AG20443 (cell line): Measurements from ENCODE around the gene SAMD15.
"Not testable (repeated sequence)": the region's sequence is repeated elsewhere in the genome, so short reads cannot be mapped to it uniquely, and the experiment has no call there.

ENCODE experiments used
- DNase-seq: peaks from one replicate; pipeline ENCODE4 v3.0.0; 2012; ENCODE audit warnings: low spot score, mixed read lengths

The SAMD15 gene

GRCh38 chr14:77375973-77376770, 1.0 kb upstream of the SAMD15 start:
- no peak for DNase-seq

DNA sequence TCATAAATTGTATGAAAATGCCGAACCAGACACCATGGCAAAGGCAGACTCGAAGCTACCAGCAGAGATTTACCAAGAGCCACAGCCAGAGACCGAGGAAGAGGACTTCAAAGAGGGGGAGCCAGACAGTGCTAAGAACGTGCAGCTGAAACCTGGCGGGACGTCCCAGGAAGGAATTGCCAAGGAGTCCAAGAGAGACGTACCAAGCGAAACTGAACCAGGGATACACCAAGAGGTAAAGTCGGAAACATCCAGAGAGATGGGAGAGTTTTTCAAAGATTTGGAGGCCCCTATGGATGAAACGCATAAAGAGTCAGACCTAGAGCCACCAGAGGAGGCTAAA, 294 bp downstream of the SAMD15 start:
- DNase-seq = no peak

DNA sequence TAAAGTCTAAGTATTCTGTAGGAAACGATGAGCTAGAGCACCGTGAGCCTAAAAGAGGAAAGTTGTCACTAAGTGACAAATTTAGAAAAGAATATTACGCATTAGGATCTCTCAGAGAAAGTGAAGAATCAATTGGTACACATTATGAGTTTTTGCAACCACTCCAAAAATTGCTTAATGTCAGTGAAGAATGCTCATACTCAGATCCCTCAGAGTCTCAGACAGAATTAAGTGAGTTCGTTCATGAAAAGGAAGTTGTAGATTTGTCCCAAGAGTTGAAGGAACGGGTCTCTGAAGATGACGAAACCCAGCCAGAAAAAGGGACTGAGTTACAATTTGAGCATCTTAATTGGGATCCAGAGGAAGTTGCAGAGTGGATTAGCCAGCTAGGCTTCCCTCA, 1.5 kb downstream of the SAMD15 start:
- DNase-seq = no peak

- DNase-seq = no peak
Observed at GRCh38 chr14:77390188-77390587, 13.0 kb downstream of the SAMD15 start.

- DNase-seq = no peak
Observed at GRCh38 chr14:77400216-77400615, 23.0 kb downstream of the SAMD15 start.

GRCh38 chr14:77403768-77404167, 26.6 kb downstream of the SAMD15 start:
- no peak for DNase-seq

GRCh38 chr14:77406086-77406485, 28.9 kb downstream of the SAMD15 start:
- no peak for DNase-seq

DNA sequence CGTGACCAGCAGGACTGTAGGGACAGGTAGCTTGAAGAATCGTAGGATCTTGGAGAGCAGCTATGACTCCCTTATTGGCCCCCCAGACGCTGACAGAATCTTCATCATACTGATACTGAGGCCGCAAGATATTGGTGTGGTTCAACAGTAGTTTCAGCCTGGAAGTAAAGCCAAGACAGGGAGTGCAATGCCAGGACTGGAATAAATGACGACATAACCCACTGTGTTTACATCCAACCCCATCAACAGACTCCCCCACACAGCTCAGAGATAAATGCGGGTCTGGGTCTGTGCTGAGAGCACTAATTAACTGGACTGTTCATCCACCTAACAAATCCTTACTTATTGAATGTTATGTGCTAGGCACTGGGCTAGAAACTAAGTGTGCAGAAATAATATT, 29.5 kb downstream of the SAMD15 start:
- no peak for DNase-seq

DNA sequence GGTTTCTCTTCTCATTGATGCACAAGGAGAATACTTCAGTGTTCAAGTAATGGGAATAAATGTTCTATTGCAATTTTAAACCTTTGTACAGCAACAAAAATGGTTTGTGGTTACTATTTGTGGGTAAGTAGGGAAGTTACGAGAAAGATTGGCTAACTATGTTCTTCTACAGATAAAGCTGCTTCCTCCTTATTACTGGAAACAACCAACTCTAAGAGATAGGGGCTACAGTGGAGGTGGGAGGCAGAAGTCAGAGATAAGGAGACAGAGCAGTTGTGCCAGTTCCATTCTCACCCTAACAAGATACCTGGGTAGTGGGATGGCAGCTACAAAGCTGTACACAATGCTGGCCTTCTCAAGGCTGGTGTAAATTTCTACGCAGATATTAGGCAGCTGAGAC, 30.0 kb downstream of the SAMD15 start:
- no peak for DNase-seq

DNA sequence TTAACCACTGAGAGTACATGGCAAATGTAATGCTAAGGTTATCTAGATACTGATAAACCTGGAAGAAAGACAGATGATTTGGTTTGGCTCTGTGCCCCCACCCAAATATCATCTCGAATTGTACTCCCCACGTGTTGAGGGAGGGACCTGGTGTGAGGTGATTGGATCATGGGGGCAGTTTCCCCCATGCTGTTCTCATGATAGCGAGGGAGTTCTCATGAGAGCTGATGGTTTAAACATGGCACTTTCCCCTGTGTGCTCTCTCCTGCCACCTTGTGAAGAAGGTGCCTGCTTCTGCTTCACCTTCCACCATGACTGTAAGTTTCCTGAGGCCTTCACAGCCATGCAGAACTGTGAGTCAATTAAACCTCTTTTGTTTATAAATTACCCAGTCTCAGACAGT, 32.0 kb downstream of the SAMD15 start:
- DNase-seq = no peak

DNA sequence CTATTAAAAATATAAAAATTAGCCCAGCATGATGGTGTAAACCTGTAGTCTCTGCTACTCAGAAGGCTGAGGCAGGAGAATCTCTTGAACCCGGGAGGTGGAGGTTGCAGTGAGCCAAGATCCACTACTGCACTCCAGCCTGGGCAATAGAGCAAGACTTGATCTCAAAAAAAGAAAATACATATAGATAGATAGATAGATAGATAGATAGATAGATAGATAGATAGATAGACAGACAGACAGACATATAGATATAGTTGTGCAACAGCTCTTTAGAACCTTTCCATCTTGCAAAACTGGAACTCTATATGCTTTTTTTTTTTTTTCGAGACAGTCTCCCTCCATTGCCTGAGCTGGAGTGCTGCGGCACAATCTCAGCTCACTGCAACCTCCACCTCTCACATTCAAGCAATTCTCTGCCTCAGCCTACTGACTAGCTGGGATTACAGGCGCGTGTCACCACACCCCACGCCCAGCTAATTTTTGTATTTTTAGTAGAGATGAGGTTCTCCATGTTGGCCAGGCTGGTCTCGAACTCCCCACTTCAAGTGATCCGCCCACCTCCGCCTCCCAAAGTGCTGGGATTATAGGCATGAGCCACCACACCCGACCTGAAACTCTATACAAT, 38.3 kb downstream of the SAMD15 start:
- DNase-seq = not testable (repeated sequence)

DNA sequence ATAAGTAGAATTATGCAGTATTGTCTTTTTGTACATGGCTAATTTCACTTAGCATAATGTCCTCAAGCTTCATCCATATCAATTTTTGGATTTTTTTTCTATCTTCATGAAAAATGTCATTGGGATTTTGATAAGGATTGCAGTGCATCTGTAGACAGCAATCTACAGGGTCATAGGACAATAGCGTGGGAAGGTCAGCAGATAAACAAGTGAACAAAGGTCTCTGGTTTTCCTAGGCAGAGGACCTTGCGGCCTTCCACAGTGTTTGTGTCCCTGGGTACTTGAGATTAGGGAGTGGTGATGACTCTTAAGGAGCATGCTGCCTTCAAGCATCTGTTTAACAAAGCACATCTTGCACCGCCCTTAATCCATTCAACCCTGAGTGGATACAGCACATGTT, 38.9 kb downstream of the SAMD15 start:
- DNase-seq = not testable (repeated sequence)

DNA sequence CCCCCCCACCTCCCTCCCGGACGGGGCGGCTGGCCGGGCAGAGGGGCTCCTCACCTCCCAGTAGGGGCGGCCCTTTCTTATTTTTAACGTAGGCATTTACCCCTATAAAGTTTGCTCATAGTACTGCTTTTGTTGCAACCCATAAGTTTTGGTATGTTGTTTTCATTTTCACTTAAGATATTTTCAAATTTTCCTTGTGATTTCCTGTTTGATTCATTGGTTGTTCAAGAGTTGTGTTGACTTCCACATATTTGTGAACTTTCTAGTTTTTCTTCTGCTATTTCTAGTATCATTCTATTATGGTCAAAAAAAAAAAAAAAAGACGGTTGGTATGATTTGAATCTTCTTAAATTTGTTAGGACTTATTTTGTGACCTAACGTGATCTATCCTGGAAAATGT, 39.7 kb downstream of the SAMD15 start:
- no peak for DNase-seq

GRCh38 chr14:77421201-77421600, 44.0 kb downstream of the SAMD15 start:
- DNase-seq = no peak

DNA sequence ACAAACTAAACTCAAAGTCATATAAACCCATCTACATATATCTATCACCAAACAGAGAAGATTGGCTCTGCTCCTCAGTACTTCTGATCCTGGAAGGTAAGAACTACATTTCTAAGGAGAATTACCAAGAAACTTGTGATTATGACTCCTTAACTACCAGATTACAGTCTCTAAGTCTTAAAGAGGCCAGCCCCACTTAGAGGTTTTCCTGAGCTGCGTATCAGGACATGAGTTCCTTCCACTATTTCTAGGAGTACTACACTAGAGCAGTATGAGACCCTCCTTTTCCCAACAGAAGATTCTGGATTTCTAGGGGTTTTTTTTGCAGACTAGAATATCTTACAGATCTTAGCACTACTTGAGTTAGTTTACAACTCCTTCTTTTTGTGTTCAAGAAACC, 46.2 kb downstream of the SAMD15 start, which contains the start of gene NOXRED1:
TSS of gene NOXRED1 (minus strand) at position 101 of the 400 bp plus-strand sequence. CDS start 634 bp downstream, outside the sequence.
- no peak for DNase-seq

DNA sequence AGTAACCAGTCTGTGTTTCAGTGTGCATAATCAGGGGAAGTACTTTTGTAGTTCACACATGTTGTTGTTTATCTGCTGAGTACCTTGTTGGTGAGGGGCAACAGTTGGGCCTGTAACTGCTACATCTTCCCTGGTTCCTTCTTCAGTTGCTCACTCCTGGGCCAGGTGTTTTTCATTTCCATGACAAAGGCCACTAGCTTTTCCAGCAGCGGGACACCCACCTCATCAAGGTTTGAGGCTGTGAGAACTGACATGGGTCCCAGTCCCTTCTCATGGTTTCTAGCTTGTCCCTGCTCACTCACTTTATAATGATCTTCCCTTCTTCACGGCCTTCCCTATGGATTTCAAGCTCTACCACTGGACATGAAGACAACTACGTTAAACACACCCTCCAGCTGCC, 47.7 kb downstream of the SAMD15 start:
- no peak for DNase-seq

- DNase-seq = no peak
Observed at GRCh38 chr14:77426396-77426795, 49.2 kb downstream of the SAMD15 start.

- no peak for DNase-seq
Observed at GRCh38 chr14:77436042-77436441, 58.9 kb downstream of the SAMD15 start.

- no peak for DNase-seq
Observed at GRCh38 chr14:77438596-77438995, 61.4 kb downstream of the SAMD15 start.

- DNase-seq = no peak
Observed at GRCh38 chr14:77439861-77440260, 62.7 kb downstream of the SAMD15 start.
